ENCODE results near the gene CXCL9.
A peak's percentile ranks its signal among the peaks of the same experiment; 100 is the strongest.
"Not testable (repeated sequence)": the region's sequence is repeated elsewhere in the genome, so short reads cannot be mapped to it uniquely, and the experiment has no call there.

CXCL9 gene

DNA sequence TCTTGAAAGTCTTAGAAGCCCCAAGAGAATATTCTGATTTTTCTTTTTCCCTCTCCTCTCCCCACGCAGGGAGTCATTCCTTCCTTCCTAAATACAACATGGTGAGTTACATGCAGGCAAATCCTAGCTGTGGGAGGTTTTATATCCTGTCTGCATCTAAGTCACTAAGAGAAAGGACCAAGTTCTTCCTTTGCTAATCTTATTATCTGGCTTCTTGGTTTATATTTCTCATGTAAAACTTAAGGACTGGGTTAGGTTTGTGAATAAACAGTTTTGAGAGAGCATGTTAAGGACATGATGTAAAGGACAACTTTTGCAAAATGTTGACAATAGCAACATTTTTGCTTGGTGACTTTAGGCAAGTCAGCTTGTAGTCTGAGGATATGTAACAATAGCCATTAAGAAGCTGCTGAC lies 5.1 kb upstream of the CXCL9 start:
- no peak for DNase-seq

DNA sequence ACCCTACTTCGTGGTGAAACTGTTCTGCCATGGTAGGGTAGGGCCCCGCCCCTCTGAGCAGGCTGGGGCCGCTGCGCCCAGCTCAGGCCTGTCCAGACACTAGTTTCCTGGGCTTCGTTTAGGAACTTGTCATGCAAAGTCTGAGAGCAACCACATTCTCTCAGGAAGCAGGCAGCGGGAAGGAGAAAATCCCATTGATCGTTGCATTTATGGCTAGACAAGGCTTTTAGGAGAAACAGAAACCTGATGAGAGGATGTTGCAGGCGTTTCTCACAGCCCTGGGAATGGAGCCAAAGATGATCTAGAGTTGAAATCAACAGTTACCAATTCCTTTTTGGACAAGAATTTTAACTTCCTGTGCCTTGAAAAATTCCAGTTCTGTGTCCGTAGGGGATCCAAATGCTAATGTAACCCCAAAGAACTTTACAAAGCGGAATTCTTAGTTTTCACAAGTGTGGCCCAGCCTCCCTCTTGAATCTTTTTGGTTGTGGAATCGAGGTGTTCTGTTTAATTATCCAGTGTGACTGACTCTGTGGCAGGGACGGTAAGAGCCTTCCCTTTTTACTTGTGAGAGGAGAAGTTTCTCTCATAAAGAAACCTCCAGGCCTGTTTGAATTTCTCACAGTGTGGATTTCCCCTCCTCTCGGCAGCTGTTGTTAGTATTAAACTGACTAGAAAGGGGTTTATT lies 4.5 kb upstream of the CXCL9 start:
- DNase-seq, result peak in 5 of 58 donors; percentile 5 to 31 (median 24)

DNA sequence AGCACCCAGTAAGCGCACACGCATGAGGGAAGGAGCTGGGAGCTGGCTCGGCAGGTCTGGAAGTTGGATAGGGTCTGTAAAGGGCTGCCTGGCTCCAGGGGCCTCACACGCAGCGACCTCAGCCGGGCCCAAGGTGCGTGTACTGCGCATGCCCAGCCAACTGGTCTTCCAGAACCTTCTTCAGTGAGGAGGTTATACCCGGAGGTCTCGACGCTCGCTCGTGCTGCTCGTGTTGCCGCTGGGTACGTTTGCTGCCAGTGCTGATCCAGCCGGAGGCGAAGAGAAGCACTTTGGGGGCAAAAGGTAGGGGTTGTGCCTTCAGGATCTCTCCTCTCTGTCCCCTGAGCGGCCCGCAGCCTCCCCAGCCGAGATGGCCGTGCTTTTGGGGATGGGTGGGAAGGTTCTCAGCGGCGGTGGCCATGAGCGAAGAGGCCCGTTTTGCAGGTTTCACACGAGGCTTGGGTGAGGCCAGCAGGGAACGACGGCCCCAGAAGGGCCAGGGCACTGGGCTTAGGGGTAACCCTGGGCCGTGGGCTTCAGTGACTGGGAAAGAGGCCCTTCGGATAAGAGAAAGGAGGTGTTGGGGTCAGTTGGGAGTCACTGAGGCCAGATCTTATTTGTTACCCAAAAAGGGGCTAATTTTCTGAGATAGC lies 3.8 kb upstream of the CXCL9 start:
- no peak for DNase-seq

DNA sequence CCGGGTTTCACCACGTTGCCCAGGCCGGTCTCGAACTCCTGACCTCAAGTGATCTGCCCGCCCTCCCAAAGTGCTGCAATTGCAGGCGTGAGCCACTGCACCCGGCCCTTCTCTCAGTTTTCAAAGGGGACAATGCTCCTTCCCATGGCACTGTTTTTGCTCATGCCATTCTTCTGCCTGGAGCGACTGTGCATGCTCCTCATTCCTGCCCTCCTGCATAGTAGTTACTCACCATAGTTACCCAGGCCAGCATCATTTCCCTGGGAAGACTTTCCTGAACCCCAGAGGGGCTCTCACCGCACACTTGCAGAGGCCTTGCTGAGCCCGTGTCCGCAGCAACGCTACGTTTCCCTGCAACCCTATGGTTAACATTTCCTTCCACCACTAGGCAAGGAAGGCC lies 3.3 kb upstream of the CXCL9 start:
- no peak for DNase-seq

DNA sequence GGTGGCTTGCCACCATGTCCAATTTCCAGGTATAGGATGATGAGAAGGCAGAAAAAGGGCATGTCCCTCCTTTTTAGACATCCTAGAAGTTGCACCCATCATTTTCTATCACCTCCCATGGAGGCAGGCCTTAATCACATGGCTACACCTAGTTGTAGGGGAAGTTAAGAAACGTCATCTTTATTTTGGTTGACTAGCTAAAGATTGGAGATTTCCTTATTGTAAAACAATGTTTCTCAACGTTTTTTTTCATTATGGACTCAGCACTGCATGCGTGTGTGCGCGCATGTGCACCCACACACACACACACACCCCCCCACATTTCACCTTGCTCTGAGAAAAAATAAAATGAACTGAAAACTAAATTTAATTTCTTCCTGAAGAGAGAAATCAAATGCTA lies 2.0 kb upstream of the CXCL9 start:
- no peak for DNase-seq

DNA sequence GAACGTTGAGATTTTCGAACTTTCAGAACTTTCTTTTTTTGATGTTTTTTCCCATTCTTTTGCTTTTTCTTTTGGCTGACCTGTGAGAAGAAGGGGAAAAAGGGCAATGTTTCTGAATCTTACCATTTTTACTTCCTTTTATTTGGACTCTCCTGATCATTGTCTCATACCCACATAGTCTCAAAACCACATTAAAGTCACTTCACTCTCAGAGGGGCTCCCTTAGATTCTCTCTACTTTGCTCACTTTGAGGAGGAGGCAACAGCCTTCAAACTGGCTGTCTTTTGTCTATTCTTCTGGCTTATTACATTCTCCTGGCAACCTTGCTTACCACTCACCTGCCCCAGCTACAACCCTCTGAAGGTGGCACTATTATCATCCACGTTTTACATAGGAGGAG lies 3.7 kb downstream of the CXCL9 start:
- no peak for DNase-seq

DNA sequence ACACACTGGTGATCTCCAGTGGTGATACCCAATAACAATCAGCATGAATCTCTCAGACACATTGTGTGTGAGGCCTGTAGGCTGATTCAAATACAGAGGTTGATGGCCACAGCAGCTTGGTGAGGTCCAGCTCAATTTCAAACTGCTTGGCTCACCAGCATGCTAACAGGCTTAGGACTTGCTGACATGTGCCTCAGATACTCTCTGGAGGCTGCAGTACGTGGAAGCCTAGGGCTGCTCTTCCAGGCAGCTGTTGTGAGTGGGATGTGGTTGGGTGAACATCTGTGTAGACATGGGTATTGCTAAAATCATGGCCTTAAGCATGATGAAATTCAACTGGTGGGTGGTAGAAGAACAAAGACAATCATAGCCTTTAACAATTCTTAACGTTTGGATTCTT lies 4.3 kb downstream of the CXCL9 start:
- no peak for DNase-seq

DNA sequence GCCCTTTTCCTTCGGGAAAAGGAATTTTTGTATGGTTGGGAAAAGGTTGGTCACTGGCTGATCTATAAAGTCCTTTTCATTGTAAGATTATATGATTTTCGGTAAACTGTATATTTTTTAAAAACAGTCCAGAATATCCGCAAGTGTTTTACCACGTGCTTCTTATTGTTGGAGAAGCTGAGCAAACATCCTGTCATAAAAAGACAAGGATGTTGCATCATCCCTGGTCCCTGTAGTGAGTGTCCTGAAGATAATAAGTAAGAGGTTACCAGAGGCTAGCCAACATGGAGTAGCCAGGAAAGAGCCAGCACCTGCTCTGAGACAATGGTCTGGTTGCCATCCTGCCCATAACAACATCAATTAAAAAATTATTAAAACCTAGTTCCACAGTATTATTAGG lies 5.1 kb downstream of the CXCL9 start:
- DNase-seq, result no peak

DNA sequence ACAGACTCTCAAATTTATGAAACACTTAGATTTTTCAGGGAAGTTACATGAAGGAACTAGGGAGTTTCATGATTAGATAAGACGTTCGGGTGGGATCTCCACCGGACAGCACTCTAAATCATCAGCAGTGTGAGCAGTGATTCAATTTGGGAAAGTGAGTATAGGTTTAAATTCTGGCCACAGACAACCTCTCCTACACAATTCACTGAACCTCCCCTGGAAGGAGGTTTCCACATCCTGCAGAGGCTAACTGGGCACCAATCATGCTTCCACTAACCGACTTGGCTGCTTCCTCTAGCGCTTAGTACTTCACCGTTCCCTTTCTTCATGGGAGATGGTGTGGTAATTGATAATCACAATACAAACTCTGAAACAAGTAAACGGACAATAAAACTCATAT lies 5.6 kb downstream of the CXCL9 start:
- DNase-seq, result no peak

DNA sequence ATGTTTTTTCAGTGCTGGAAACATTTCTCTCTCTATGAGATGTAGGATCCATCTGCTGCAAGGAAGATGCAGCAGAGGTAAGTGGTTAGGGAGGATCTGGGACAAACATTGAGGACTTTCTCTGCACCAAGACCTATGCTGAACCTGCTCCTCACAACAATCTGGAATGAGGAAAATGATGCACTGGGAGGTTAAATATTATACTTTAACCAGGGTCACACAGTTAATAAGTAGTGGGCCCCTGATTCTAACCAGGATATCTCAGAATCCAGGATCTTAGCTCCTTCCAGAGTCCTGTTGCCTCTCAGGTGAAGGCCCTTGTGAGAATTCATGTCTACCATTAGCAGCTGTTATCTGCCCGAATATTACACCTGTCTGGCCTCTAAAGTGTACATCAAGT lies 7.0 kb downstream of the CXCL9 start:
- DNase-seq, result no peak

DNA sequence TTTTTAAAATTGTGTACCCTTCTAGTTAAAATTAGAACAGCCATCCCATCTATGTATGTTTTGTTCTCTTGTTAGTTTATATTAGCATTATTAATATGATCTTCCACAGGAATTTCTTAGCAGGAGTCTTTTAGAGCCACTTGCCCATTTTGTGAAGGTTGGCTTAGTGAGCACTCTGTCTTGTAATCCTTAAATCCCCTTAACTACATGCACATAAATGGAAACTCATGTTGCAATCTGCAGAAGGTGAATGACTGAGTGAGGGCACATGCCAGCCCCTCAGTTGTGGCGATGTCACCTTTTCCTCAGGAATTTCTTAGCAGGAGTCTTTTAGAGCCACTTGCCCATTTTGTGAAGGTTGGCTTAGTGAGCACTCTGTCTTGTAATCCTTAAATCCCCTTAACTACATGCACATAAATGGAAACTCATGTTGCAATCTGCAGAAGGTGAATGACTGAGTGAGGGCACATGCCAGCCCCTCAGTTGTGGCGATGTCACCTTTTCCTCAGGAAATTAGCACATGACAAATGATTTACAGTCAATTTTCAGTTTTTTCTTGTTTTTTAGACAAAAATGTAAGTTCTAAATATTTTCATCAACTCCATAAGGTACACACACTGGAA lies 8.7 kb downstream of the CXCL9 start:
- DNase-seq, result not testable (repeated sequence)

DNA sequence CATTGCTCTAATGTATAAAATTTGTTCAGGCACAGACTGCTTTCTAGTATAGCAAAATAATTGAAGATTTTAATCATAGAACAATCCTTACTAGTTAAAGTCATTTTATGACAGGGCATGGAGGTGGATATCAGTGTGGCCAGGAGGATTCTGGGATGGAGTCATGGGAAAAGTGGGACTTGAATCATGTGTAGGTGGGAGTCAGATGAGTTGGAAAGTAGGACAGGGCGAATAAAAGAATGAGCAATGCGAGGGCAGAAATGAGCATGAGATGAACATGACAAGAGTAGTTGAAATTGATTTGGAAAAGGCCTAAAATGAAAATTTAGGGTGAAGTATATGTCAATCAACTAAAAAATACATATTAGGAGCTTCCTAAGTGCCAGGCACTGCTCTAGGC lies 9.4 kb downstream of the CXCL9 start:
- DNase-seq, result no peak

DNA sequence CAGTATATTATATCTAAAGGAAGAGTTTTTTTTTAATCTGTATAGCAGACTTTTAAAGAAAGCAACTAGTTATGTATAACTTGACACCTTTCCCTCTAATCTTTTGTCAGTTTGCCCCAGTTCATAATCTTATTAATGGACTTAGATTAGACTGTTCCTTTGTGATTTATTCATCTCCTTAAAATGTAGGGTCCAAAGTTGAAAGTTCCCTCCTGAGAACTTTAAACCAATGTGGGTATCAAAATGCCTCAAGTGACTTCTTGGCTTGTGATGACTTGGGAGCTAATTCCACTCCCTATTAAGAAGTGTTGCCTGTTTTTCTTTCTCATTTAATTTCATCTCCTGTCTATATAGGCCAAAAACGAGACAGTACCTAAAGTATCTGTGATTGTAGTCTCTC lies 10.2 kb downstream of the CXCL9 start:
- no peak for DNase-seq

DNA sequence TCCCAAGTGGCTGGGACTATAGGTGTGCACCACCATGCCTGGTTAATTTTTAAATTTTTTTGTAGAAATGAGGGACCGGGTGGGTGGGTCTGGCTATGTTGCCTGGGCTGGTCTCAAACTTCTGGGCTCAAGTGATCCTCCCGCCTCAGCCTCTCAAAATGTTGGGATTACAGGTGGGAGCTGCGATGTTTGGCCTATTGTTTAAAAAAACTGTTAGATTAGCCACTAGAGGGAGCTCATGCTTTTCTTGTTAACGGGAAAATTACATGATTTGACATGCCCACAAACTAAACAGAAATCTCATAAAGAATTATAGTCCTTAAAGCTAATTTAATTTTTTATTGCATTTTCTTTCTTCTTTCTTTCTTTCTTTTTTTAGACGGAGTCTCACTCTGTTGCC lies 11.6 kb downstream of the CXCL9 start:
- DNase-seq, result peak in 1 of 58 donors; percentile 28

DNA sequence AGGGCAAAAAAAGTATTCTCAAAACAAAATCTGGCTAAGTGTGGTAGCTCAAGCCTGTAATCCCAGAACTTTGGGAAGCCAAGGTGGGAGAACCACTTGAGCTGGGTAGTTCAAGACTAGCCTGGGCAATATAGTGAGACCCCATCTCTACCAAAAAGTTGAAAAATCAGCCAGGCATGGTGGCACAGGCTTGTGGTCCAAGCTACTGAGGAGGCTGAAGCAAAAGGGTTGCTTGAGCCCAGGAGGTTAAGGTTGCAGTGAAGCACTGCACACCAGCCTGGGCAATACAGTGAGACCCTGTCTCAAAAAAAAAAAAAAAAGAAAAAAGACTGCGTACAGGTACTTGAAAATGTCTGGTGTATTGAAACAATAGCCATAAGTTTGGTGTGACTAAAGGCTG lies 14.8 kb downstream of the CXCL9 start:
- no peak for DNase-seq

DNA sequence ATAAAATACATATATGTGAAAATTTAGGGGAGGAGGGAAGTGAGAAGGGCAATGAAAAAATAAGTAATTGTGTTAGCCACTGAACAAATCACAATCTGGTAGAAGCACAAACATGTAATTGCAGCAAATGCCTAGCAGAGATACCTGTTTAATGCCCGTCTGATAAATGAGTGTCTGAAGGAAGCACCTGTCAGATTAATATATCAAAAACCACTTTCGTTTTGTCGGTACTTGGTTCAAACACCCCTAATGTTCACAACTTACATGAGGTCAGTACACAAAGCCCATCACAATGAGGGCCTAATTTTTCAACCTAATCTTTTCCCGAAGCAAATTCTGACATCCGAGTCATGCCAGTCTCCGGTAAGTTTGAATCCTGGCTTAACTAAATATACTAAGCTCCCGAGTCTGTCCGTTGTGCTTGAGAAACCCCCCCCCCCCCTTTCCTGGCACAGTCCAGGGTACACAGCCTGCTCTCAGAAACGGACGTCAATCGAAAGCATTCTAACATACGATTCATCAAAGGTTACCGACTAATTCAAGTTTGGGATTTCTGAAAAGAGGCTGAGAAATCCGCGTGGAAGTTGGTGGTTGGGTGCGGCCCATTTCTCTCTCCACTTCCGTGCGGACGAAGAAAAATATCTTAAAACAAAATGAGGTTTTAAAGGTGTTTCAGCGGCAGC lies 17.3 kb downstream of the CXCL9 start:
- no peak for DNase-seq

DNA sequence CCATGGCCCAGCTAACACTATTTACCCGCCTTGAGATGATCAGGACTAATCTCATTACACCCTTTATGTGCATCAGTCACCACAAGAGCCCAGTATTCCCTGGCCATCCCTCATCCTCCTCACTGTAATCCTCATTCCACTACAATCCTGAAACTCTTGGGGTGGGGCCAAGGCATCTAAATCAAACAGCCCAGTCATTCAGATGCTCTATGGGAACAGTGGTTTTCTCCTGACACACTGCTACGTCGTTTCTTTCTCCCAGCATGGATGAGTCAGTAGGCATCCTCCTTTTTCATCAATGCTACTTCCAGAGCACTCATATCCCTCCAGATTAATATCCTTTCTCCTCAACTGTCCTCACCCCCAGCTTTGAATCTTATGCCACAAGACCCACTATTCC lies 22.2 kb downstream of the CXCL9 start:
- DNase-seq, result no peak

DNA sequence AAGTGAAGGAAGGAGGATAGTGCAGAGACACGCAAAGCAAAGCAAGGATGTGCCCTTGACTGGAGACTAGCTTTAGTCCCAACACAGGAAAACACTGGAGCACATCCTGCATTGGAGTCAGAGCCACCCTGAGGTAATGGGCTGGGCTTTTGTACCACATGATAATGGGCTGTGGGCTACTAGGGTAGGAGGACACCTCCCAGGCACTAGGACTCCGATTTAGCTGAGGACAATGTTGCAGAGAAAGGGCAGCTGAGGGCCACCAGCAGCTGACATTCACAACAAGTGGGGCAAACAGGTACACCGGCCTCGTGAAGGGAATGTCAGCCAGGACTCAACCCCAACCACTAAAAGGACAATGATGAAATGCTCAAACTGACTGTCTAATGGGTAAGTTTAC lies 26.7 kb downstream of the CXCL9 start:
- DNase-seq, result no peak

DNA sequence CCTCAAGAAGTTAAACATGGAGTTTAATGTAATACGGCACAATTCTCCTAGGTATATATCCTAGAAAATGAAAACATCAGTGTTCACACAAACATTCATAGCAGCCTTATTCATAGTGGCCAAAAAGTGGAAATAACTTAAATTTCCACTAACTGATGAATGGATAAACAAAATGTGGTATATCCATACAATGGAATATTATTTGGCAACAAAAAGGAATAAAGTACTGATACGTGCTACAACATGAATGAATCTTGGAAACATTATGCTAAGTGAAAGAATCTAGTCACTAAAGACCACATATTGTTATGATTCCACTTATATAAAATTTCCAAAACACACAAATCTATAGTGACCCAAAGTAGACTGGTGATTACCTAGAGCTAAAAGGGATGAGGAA lies 31.1 kb downstream of the CXCL9 start:
- no peak for DNase-seq

DNA sequence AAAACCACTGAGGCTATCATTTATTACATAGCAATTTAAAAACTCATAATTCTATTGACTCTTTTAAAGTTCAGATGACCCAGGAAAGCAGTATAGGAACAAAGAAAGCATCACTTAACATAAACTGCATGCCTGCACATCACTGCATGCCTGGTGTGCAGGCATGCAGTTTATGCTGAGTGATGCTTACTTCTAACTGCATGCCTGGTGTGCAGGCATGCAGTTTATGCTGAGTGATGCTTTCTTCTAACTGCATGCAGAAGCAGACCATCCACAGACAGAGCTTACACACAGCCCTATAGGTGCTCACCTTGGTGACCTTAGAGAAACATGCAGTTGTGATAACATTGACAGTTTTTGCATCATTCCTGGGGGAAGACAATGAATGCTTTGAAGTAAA lies 33.5 kb downstream of the CXCL9 start:
- no peak for DNase-seq

DNA sequence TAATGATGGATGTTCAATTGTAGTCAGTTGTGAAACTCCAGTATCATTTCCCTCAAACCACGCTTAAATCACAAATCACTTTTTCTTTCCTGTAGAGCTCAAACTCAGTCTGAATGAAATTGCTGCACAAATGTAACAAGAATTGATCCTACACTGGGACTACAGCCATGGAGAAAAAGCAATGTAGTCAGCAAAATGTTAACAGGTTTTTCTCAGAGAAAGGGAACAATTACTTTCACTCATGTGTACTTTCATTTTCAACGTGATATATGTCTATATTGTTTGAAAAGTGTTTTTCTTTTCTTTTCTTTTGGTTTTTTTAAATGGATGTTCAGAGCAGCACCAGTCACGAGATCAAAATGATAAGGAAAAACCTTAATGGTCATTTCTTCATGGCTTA lies 39.2 kb downstream of the CXCL9 start:
- no peak for DNase-seq

DNA sequence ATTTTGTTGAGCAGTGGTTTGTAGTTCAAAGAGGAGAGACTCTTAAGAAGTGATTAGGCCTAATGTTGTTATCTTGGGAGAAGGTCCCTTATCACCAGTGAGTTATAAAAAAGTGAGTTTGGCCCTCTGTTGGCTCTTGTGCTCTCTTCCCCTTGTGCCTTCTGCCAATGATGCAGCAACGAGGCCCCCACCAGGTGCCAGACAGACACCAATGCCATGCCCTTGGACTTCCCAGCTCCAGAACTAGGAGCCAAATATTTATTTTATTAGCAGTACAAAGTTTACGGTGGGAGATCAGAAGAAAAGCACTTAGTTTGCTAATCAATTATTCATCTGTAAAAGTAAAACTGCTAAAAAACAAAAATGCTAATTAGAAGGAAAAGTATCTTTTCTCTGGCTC lies 43.8 kb downstream of the CXCL9 start:
- no peak for DNase-seq

DNA sequence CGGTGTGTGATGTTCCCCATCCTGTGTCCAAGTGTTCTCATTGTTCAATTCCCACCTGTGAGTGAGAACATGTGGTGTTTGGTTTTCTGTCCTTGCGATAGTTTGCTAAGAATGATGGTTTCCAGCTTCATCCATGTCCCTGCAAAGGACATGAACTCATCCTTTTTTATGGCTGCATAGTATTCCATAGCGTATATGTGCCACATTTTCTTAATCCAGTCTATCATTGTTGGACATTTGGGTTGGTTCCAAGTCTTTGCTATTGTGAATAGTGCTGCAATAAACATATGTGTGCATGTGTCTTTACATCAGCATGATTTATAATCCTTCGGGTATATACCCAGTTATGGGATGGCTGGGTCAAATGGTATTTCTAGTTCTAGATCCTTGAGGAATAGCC lies 45.2 kb downstream of the CXCL9 start:
- DNase-seq, result not testable (repeated sequence)

Data from anterior cingulate cortex (tissue), 58 donors.